HG03139 (cell line): ENCODE measurements around the gene F10.

Experiments used
- ATAC-seq: cut with Tn5 transposase; IDR thresholded peaks from one replicate; pipeline ENCODE4 v1.9.1; 2021; ENCODE audit not compliant: unreplicated experiment

The F10 gene

GRCh38 chr13:113187883-113188665, 65.5 kb downstream of the F10 start:
- ATAC-seq, result no peak

- ATAC-seq, result no peak
Measured at GRCh38 chr13:113190181-113190580, 67.6 kb downstream of the F10 start.

- no peak for ATAC-seq
Measured at GRCh38 chr13:113192279-113192678, 69.7 kb downstream of the F10 start.

GRCh38 chr13:113192902-113193301, 70.3 kb downstream of the F10 start:
- no peak for ATAC-seq

- ATAC-seq, result no peak
Measured at GRCh38 chr13:113195360-113195759, 72.8 kb downstream of the F10 start.

- ATAC-seq, result no peak
Measured at GRCh38 chr13:113196970-113197737, 74.6 kb downstream of the F10 start.
